Upper lobe of left lung (tissue), 4 donors: ENCODE measurements around the gene XYLT1.

ENCODE experiments used
- CTCF ChIP-seq, 6 experiments: fragments of 450-650 bp in 4 of 6; fragments of 200-600 bp in 2 of 6; sonication (generic) in 2 of 6; IDR thresholded peaks; one replicate each; pipeline ENCODE4 v1.5.1; 2016 to 2019; ENCODE audit warnings: antibody characterized with exemption in 6 of 6
- EP300 ChIP-seq, 4 donors: sonication (generic); formaldehyde crosslinking; IDR thresholded peaks; one replicate each; pipeline ENCODE4 v1.5.1; 2017; ENCODE audit warnings: antibody characterized with exemption in 4 of 4, control low read depth in 2 of 4
- POLR2A ChIP-seq, 4 donors: fragments of 450-650 bp; IDR thresholded peaks; one replicate each; pipeline ENCODE4 v1.5.1; 2016 to 2017; ENCODE audit warnings: antibody characterized with exemption in 4 of 4, mild to moderate bottlenecking in 2 of 4
- POLR2AphosphoS5 ChIP-seq, 2 donors: sonication (generic); formaldehyde crosslinking; IDR thresholded peaks; one replicate each; pipeline ENCODE4 v1.5.1; 2017; ENCODE audit warnings: antibody characterized with exemption in 2 of 2

- TF ChIP-seq EP300 (IDR thresholded peaks at IDR 0.05) (no peak), CTCF (IDR thresholded peaks at IDR 0.05) (no peak), POLR2AphosphoS5 (IDR thresholded peaks at IDR 0.05) (no peak), POLR2A (IDR thresholded peaks at IDR 0.05) (no peak)
Measured at GRCh38 chr16:17348826-17349225, 121.9 kb downstream of the XYLT1 start.
